OCI-LY1 (cell line): ENCODE data around the gene ZNRD2.

Experiments used
- EZH2 ChIP-seq: fragments of 200-600 bp; sonication (generic), shearing (Covaris generic); IDR thresholded peaks from 2 replicates; pipeline ENCODE4 v1.8.0; 2017; ENCODE audit warnings: borderline replicate concordance, mixed run types, mild to moderate bottlenecking, antibody characterized with exemption, low read length, moderate library complexity, mixed read lengths
- TF ChIP-seq, protein P1 (sequence below): fragments of 200-600 bp; sonication (generic), shearing (Covaris generic); IDR thresholded peaks from 2 replicates; pipeline ENCODE4 v1.5.1; 2017; ENCODE audit warnings: mild to moderate bottlenecking, antibody characterized with exemption, low read length, moderate library complexity, mixed read lengths

DNA sequence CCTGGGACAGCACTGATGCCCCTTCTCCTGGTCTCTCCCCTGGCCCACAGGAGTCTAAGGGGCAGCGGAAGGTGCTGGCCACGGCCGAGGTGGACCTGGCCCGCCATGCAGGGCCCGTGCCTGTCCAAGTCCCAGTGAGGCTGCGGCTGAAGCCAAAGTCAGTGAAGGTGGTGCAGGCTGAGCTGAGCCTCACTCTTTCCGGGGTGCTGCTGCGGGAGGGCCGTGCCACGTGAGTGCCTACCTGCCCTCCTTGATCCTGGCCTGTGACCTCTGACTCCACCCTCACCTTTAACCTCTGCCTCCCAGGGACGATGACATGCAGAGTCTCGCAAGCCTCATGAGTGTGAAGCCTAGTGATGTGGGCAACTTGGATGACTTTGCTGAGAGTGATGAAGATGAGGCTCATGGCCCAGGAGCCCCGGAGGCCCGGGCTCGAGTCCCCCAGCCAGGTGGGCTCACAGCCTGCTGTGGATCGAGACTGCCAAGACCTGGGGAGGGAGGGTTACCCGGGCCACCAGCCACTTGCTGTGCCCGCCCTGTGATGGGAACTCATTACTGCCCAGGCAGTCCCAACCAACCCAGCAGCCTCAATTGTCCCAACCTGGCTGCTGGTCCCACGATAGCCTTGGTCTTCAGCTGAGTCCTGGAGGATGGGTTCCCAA is 9.9 kb downstream of the ZNRD2 start:
- TF ChIP-seq, protein P1, sequence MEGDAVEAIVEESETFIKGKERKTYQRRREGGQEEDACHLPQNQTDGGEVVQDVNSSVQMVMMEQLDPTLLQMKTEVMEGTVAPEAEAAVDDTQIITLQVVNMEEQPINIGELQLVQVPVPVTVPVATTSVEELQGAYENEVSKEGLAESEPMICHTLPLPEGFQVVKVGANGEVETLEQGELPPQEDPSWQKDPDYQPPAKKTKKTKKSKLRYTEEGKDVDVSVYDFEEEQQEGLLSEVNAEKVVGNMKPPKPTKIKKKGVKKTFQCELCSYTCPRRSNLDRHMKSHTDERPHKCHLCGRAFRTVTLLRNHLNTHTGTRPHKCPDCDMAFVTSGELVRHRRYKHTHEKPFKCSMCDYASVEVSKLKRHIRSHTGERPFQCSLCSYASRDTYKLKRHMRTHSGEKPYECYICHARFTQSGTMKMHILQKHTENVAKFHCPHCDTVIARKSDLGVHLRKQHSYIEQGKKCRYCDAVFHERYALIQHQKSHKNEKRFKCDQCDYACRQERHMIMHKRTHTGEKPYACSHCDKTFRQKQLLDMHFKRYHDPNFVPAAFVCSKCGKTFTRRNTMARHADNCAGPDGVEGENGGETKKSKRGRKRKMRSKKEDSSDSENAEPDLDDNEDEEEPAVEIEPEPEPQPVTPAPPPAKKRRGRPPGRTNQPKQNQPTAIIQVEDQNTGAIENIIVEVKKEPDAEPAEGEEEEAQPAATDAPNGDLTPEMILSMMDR = no peak
- TF ChIP-seq EZH2 = no peak
